ENCODE measurements around the gene TEN1.

Gene TEN1

GRCh38 chr17:76007850-76008165, 28.8 kb downstream of the TEN1 start:
- no peak for DNase-seq

- no peak for DNase-seq
Observed at GRCh38 chr17:76008208-76008607, 29.2 kb downstream of the TEN1 start.

GRCh38 chr17:76008630-76009425, 29.8 kb downstream of the TEN1 start:
- DNase-seq, result no peak

GRCh38 chr17:76009447-76009846, 30.4 kb downstream of the TEN1 start:
- DNase-seq, result no peak

- no peak for DNase-seq
Observed at GRCh38 chr17:76009969-76010661, 31.1 kb downstream of the TEN1 start.

GRCh38 chr17:76011951-76012350, 32.9 kb downstream of the TEN1 start:
- no peak for DNase-seq

GRCh38 chr17:76013377-76013932, 34.4 kb downstream of the TEN1 start:
- DNase-seq, result no peak

GRCh38 chr17:76014100-76014924, 35.3 kb downstream of the TEN1 start:
- DNase-seq, result peak; percentile 73 to 88 (median 86)

GRCh38 chr17:76014925-76015261, 35.9 kb downstream of the TEN1 start:
- no peak for DNase-seq

- no peak for DNase-seq
Observed at GRCh38 chr17:76017481-76018339, 38.7 kb downstream of the TEN1 start.

- DNase-seq, result no peak
Observed at GRCh38 chr17:76018340-76018680, 39.3 kb downstream of the TEN1 start.

- DNase-seq, result no peak
Observed at GRCh38 chr17:76018801-76019200, 39.8 kb downstream of the TEN1 start.

- no peak for DNase-seq
Observed at GRCh38 chr17:76019833-76020467, 40.9 kb downstream of the TEN1 start.

GRCh38 chr17:76022285-76022684, 43.2 kb downstream of the TEN1 start:
- DNase-seq, result no peak

- no peak for DNase-seq
Observed at GRCh38 chr17:76022973-76023899, 44.2 kb downstream of the TEN1 start.

- no peak for DNase-seq
Observed at GRCh38 chr17:76023900-76024237, 44.8 kb downstream of the TEN1 start.

- DNase-seq, result no peak
Observed at GRCh38 chr17:76024353-76024752, 45.3 kb downstream of the TEN1 start.

GRCh38 chr17:76025294-76025693, 46.3 kb downstream of the TEN1 start:
- no peak for DNase-seq

GRCh38 chr17:76026714-76027158, 47.7 kb downstream of the TEN1 start:
- DNase-seq, result no peak

- DNase-seq, result peak in 2 of 3 donors; percentile 24 to 66
Observed at GRCh38 chr17:76027159-76027839, 48.3 kb downstream of the TEN1 start, which contains the start of gene EVPL. EVPL (minus strand) TSS chr17:76027306; CDS start chr17:76027198, 108 bp downstream.

All from suppressor macrophage treated with lipopolysaccharide for 1 hour (primary cell).